B cell (primary cell): ENCODE measurements around the gene CBLN3. TPM values are rescaled to one million over a fixed set of nuclear protein-coding genes. Genes with fewer than 3 reads are reported as not detected.

Source experiments
- ATAC-seq: fragments of 200-7000 bp; cut with Tn5 transposase; one replicate; pipeline ENCODE4 v1.10.0; 2021; ENCODE audit warnings: low read depth, mild to moderate bottlenecking, moderate number of reproducible peaks, moderate library complexity
- CTCF ChIA-PET: fragments of 350-600 bp; sonication (Branson Sonifier 250); formaldehyde crosslinking; loops from one replicate; lab custom pipeline; 2021; ENCODE audit warnings: antibody characterized with exemption, inconsistent platforms; lab: Charles Lee
- POLR2A ChIA-PET: fragments of 350-600 bp; sonication (Branson Sonifier 250); formaldehyde crosslinking; loops from one replicate; lab custom pipeline; 2021; ENCODE audit warnings: antibody characterized with exemption; lab: Charles Lee
- DNase-seq: peaks from one replicate; pipeline ENCODE4 v3.0.0; 2013
- H2AFZ ChIP-seq: 2 replicates; pipeline ENCODE4 v1.6.1; 2012; ENCODE audit warnings: mild to moderate bottlenecking, low read depth, low read length; ENCODE audit not compliant: insufficient read depth, poor library complexity, severe bottlenecking
- H3K27ac ChIP-seq, 2 donors: 1 replicate in 1 of 2; 2 replicates in 1 of 2; pipeline ENCODE4 v1.5.1; 2012 to 2013; ENCODE audit warnings: low read length in 2 of 2, mild to moderate bottlenecking in 2 of 2, moderate library complexity in 1 of 2
- H3K27me3 ChIP-seq, 4 experiments: fragments of 200-600 bp in 1 of 4; sonication (generic) in 1 of 4; replicated peaks in 1 of 4; 1 replicate in 2 of 4; 2 replicates in 2 of 4; pipeline versions ENCODE4 v1.6.1 to v1.7.0; 2013 to 2016; ENCODE audit warnings: low read length in 3 of 4, mild to moderate bottlenecking in 2 of 4, mixed read lengths in 1 of 4, moderate library complexity in 1 of 4; ENCODE audit not compliant: insufficient read depth in 4 of 4, control insufficient read depth in 3 of 4; ENCODE audit errors: control extremely low read depth in 1 of 4
- H3K36me3 ChIP-seq, 2 experiments: replicated peaks in 1 of 2; 1 replicate in 1 of 2; 2 replicates in 1 of 2; pipeline versions ENCODE4 v1.6.1 to v1.7.1; 2013; ENCODE audit warnings: low read length in 1 of 2; ENCODE audit not compliant: insufficient read depth in 2 of 2, control insufficient read depth in 1 of 2; ENCODE audit errors: control extremely low read depth in 1 of 2, extremely low read depth in 1 of 2
- H3K4me1 ChIP-seq, 2 donors: fragments of 200-600 bp in 1 of 2; sonication (generic) in 1 of 2; 1 replicate in 1 of 2; 2 replicates in 1 of 2; pipeline versions ENCODE4 v1.5.1 to v1.6.1; 2013 to 2017; ENCODE audit warnings: low read length in 2 of 2; ENCODE audit not compliant: control insufficient read depth in 2 of 2, insufficient read depth in 2 of 2
- H3K4me2 ChIP-seq: replicated peaks from 2 replicates; pipeline ENCODE3; 2012; ENCODE audit warnings: mild to moderate bottlenecking, low read depth, low read length; ENCODE audit not compliant: poor library complexity, severe bottlenecking
- H3K4me3 ChIP-seq, 5 experiments: fragments of 200-600 bp in 1 of 5; sonication (generic) in 1 of 5; 1 replicate in 3 of 5; 2 replicates in 2 of 5; pipeline versions ENCODE4 v1.5.1 to v1.7.0; 2011 to 2016; ENCODE audit warnings: low read length in 4 of 5, mild to moderate bottlenecking in 4 of 5, low read depth in 2 of 5, control low read depth in 1 of 5, moderate library complexity in 1 of 5; ENCODE audit not compliant: insufficient read depth in 1 of 5; ENCODE audit errors: control extremely low read depth in 1 of 5, extremely low read depth in 1 of 5
- H3K79me2 ChIP-seq: fragments of 200-600 bp; sonication (generic); one replicate; pipeline ENCODE4 v1.6.0; 2016; ENCODE audit warnings: low read length; ENCODE audit not compliant: control insufficient read depth, insufficient read depth
- H3K9ac ChIP-seq: fragments of 200-600 bp; sonication (generic); 2 replicates; pipeline ENCODE4 v1.6.1; 2017; ENCODE audit warnings: mild to moderate bottlenecking, low read length, moderate library complexity
- H3K9me3 ChIP-seq, 3 donors: one replicate each; pipeline versions ENCODE4 v1.6.1 to v1.7.1; 2013; ENCODE audit warnings: low read length in 2 of 3; ENCODE audit not compliant: control insufficient read depth in 2 of 3, insufficient read depth in 1 of 3; ENCODE audit errors: control extremely low read depth in 1 of 3
- H4K20me1 ChIP-seq: 2 replicates; pipeline ENCODE4 v1.6.0; 2012; ENCODE audit warnings: mild to moderate bottlenecking, low read length; ENCODE audit not compliant: insufficient read depth, control insufficient read depth, poor library complexity, severe bottlenecking
- H3K27ac Mint-ChIP-seq: one replicate; pipeline ENCODE4 v1.8.0; 2021; ENCODE audit warnings: mixed read lengths
- H3K27me3 Mint-ChIP-seq: one replicate; pipeline ENCODE4 v1.8.0; 2021; ENCODE audit warnings: mixed read lengths
- H3K4me1 Mint-ChIP-seq: one replicate; pipeline ENCODE4 v1.8.0; 2021; ENCODE audit warnings: mixed read lengths
- H3K4me3 Mint-ChIP-seq: one replicate; pipeline ENCODE4 v1.8.0; 2021; ENCODE audit warnings: mixed read lengths
- H3K9me3 Mint-ChIP-seq: one replicate; pipeline ENCODE4 v1.8.0; 2022; ENCODE audit warnings: mixed read lengths; ENCODE audit not compliant: insufficient read depth
- EZH2 ChIP-seq: IDR thresholded peaks from 2 replicates; pipeline ENCODE4 v1.6.1; 2012; ENCODE audit warnings: borderline replicate concordance, low read depth, mild to moderate bottlenecking, moderate library complexity, low read length; ENCODE audit not compliant: insufficient read depth, poor library complexity, severe bottlenecking
- WGBS: methylation state at CpG from one replicate; pipeline ENCODE4 v1.1.5; 2013; ENCODE audit warnings: missing lambda C conversion rate; ENCODE audit not compliant: insufficient coverage; 5-methylcytosine and 5-hydroxymethylcytosine counted together
- intact Hi-C: fragments of 100-400 bp; cut with micrococcal nuclease; formaldehyde crosslinking; loops from one replicate; pipeline ENCODE4 v1.10.0; 2022
- polyA plus RNA-seq: library from polyadenylated mRNA; depleted of rRNA; stranded (reverse); fragments of >200 nt; gene quantifications from 2 replicates; pipeline ENCODE4 v1.2.3, GENCODE V29; 2012
- total RNA-seq, 2 donors: library from RNA; stranded (reverse); fragments of 120-200 nt in 1 of 2; gene quantifications; 1 replicate in 1 of 2; 2 replicates in 1 of 2; pipeline versions ENCODE4 v1.2.3 to v1.2.4, GENCODE V29; 2013 to 2022
- TF ChIP-seq, protein P1 (sequence below): fragments of 200-600 bp; IDR thresholded peaks from one replicate; pipeline ENCODE4 v1.8.0; 2022; ENCODE audit warnings: antibody characterized with exemption, mild to moderate bottlenecking

CBLN3 gene
- total and polyA plus RNA-seq, 2 donors (not counting 1 experiment from before 2014, with no cell fraction given), result 35.0 to 134 TPM

DNA sequence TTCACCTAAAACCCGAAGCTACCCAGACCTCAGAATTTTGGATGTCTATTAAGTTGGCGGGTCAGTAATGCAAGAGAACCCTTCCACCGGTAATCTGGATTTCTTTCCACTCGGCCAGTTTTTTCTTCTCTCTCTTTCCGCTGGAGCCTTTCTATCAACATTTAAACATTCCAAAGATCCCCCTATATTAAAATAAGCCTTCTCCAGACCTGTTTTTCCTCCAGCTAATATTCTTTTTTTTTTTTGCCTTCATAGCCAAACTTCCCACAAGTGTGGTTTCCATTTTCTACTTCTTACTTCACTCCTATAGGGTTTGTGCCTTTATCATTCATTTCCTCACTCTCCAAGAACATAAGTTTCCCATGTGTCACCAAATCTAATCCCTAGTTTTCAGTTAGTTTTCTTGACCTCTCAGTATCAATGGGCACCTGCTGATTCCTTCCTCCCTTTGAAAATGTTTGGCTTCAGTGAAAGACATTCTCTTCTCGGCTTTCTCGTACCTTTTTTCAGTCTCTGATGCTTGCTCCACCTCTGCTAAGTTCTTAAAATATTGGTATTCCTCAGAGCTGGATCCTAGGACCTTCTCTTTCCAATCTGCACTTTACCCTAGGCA, 13.7 kb upstream of the CBLN3 start:
- Histone ChIP-seq H3K4me3 (peak overlapping the region; percentile 63 to 98 (median 94)), H3K79me2 (peaks cover 24% of the 10 kb centered on the region), H3K9me3 (no peaks in the 10 kb centered on the region), H3K27ac (peak overlapping the region; percentile 96), H3K9ac (peak overlapping the region; percentile 61), H3K36me3 (peaks cover 0 to 27% of the 10 kb centered on the region in 2 experiments), H3K27me3 (no peaks in the 10 kb centered on the region), H3K4me2 (peak overlapping the region; percentile 86), H2AFZ (peak overlapping the region; percentile 64), H3K4me1 (peaks cover 15 to 25% of the 10 kb centered on the region in 2 donors), H4K20me1 (peaks cover 37% of the 10 kb centered on the region)
- POLR2A ChIA-PET, result interaction anchor here (0.7 to 2.2 kb wide), 3 partner anchors 12 to 201 kb away, joined by 7 to 18 read pairs (median 7); partner anchors contain the start of genes CBLN3, KHNYN and TINF2
- intact Hi-C loops, result loop anchor here (2.0 to 5.0 kb wide), 5 partner anchors 296 to 1142 kb away; partner anchors contain the start of genes AP1G2, DCAF11, NRL and PABPN1
- CTCF ChIA-PET, result interaction anchor here (1.4 to 5.0 kb wide), 3 partner anchors 12 to 110 kb away, joined by 5 to 56 read pairs (median 37); partner anchors contain the start of genes CBLN3 and KHNYN
- peak overlapping the region; percentile 98 for H3K27ac Mint-ChIP-seq
- 17% methylated on average over 6 of the region's 7 CpGs for WGBS
- no peak for ATAC-seq
- H3K4me3 Mint-ChIP-seq, result peak overlapping the region; percentile 97
- no peak for DNase-seq
- no peaks in the 10 kb centered on the region for H3K9me3 Mint-ChIP-seq
- H3K4me1 Mint-ChIP-seq, result peaks cover 42% of the 10 kb centered on the region
- no peak for TF ChIP-seq EZH2
- TF ChIP-seq, protein P1, sequence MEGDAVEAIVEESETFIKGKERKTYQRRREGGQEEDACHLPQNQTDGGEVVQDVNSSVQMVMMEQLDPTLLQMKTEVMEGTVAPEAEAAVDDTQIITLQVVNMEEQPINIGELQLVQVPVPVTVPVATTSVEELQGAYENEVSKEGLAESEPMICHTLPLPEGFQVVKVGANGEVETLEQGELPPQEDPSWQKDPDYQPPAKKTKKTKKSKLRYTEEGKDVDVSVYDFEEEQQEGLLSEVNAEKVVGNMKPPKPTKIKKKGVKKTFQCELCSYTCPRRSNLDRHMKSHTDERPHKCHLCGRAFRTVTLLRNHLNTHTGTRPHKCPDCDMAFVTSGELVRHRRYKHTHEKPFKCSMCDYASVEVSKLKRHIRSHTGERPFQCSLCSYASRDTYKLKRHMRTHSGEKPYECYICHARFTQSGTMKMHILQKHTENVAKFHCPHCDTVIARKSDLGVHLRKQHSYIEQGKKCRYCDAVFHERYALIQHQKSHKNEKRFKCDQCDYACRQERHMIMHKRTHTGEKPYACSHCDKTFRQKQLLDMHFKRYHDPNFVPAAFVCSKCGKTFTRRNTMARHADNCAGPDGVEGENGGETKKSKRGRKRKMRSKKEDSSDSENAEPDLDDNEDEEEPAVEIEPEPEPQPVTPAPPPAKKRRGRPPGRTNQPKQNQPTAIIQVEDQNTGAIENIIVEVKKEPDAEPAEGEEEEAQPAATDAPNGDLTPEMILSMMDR, result no peak
- H3K27me3 Mint-ChIP-seq, result no peaks in the 10 kb centered on the region
